ENCODE data around the gene MSI1. TPM values are rescaled to one million over a fixed set of nuclear protein-coding genes. Genes with fewer than 3 reads are reported as not detected.

MSI1 gene
- total and polyA plus RNA-seq, 5 donors from 2014 or later, result not detected

DNA sequence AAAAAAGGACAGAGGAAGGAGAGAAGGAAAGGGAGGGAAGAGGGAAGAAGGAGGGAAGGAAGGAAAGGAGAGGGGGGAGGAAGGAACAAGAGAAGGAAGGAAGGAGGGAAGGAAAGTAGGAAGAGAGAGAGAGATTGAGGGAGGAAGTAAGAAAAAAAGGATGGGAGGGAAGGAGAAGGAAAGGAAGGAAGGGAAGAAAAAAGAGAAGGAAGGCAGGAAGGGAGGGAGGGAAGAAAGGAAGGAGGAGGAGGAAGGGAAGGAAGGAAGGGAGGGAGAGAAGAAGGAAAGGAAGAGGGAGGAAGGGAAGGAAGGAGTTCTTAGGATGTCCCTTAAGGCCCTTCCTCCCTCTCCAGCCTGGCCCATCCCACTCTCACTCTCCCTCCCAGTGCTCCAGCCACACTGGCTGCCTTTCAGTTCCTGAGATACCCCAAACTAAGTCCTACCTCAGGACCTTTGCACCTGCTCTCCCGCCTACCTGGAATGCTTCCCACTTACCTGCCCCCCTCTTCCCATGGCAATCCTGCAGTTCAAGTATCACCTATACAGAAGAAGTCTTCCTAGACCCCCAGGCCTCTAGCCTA, 21.7 kb upstream of the MSI1 start:
- ATAC-seq (ENCODE audit: low read depth in 2 of 2) (no peak), DNase-seq (no peak)
- H3K4me1 ChIP-seq (ENCODE audit: control insufficient read depth, insufficient read depth, low read length, poor library complexity, severe bottlenecking), result peaks cover 4% of the 10 kb centered on the region
- no peak overlapping the region for H3K27ac ChIP-seq (ENCODE audit: insufficient read depth, low read length, poor library complexity, severe bottlenecking)
- no peaks in the 10 kb centered on the region for H3K36me3 ChIP-seq (ENCODE audit: control insufficient read depth, insufficient read depth, low read length)
- no peaks in the 10 kb centered on the region for H3K36me3 Mint-ChIP-seq
- H3K27me3 Mint-ChIP-seq, result peaks cover 30% of the 10 kb centered on the region
- peaks cover 3% of the 10 kb centered on the region for H3K27me3 ChIP-seq (ENCODE audit: control insufficient read depth, insufficient read depth, low read length)
- no peak overlapping the region for H3K4me3 Mint-ChIP-seq
- H3K4me3 ChIP-seq (ENCODE audit: low read depth, low read length), result no peak overlapping the region
- peaks cover 0 to 9% (median 2%) of the 10 kb centered on the region in 4 donors for H3K4me1 Mint-ChIP-seq
- H3K9me3 ChIP-seq (ENCODE audit: control insufficient read depth in 2 of 2, low read length in 2 of 2), result no peaks in the 10 kb centered on the region
- H3K9me3 Mint-ChIP-seq, result peaks cover 0 to 2% (median 0%) of the 10 kb centered on the region in 7 donors
- no peak overlapping the region for H3K27ac Mint-ChIP-seq

DNA sequence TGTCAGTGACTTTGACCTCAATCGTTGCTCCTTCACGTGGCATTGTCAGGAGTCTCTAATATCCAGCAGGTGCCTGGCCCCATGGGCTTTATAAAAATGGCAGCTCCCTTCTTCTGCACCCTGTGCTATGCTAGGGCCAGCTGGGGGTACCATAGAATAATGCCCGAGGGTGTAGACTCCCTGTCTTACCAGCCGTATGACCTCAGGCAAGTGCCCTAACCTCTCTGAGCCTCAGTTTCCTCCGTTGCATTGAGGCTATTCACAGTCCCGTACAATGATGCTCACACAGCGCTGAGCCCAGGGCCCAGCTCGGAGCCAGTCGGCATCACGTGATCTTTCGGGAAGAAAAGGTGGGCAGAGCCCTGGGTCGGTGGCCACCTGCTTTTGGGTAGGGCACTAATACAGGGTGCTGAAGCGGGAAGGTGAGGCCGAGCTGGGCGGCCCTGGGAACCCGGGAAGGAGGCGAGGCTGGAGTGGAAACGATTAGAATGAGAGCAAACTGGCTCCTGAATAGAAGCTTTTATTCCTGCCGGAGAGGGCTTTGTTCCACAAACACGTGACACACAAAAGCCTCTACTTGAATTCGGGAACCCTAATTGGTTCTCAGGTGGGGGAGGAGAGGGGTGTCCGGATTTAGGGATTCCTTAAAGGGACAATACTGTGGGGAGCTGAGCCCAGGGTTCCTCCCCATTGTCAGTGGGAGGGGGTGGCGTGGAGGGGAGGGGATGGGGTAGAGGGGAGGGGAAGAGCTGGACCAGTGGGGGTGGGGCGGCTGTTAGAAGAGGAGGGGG, 19.9 kb upstream of the MSI1 start:
- peaks cover 3% of the 10 kb centered on the region for H3K27me3 ChIP-seq (ENCODE audit: control insufficient read depth, insufficient read depth, low read length)
- no peak overlapping the region for H3K4me3 ChIP-seq (ENCODE audit: low read depth, low read length)
- DNase-seq (no peak), ATAC-seq (ENCODE audit: low read depth in 2 of 2) (no peak)
- H3K27ac ChIP-seq (ENCODE audit: insufficient read depth, low read length, poor library complexity, severe bottlenecking), result no peak overlapping the region
- Mint-ChIP-seq H3K36me3 (no peaks in the 10 kb centered on the region), H3K27me3 (peaks cover 33% of the 10 kb centered on the region), H3K4me1 (peaks cover 0 to 6% (median 2%) of the 10 kb centered on the region in 4 donors), H3K9me3 (peaks cover 0 to 2% (median 0%) of the 10 kb centered on the region in 7 donors), H3K4me3 (no peak overlapping the region), H3K27ac (no peak overlapping the region)
- H3K9me3 ChIP-seq (ENCODE audit: control insufficient read depth in 2 of 2, low read length in 2 of 2), result no peaks in the 10 kb centered on the region
- no peaks in the 10 kb centered on the region for H3K36me3 ChIP-seq (ENCODE audit: control insufficient read depth, insufficient read depth, low read length)
- H3K4me1 ChIP-seq (ENCODE audit: control insufficient read depth, insufficient read depth, low read length, poor library complexity, severe bottlenecking), result no peaks in the 10 kb centered on the region

DNA sequence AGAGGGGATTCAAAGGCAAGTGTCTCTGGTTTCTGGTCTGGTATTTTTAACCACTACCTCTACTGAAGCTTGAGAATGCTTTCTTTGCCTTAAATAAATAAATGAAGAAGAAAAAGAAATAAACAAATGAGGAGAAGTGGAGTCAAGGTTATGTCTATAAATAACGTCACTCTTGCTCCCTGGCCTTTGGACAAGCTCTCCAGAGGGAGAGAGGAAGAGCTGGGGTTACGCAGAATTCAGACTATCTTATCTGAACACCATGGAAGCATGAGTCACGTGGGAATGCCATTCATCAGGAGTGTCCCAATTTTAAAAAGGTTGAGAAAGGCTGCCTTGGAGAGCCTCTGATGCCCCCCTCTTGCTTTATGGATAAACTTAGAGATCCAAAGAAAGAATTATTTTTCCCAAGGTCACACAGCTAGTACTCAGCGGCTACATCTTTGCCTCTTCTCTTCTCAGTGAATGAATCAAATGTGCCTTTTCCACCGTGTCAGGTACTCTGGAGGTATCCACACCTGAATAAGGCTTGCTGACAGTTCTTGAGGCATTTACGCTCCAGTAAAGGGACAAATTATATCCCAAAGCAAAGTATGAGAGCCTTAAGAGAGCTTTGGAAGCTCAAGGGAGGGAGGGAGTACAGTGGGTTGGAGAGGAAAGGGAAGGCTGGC, 12.9 kb upstream of the MSI1 start:
- no peak overlapping the region for H3K27ac Mint-ChIP-seq
- no peaks in the 10 kb centered on the region for H3K4me1 Mint-ChIP-seq
- H3K4me3 Mint-ChIP-seq, result no peak overlapping the region
- H3K27ac ChIP-seq (ENCODE audit: insufficient read depth, low read length, poor library complexity, severe bottlenecking), result no peak overlapping the region
- no peaks in the 10 kb centered on the region for H3K36me3 Mint-ChIP-seq
- H3K4me3 ChIP-seq (ENCODE audit: low read depth, low read length), result no peak overlapping the region
- peaks cover 0 to 2% (median 0%) of the 10 kb centered on the region in 7 donors for H3K9me3 Mint-ChIP-seq
- no peak for DNase-seq
- peaks cover 53% of the 10 kb centered on the region for H3K27me3 Mint-ChIP-seq
- H3K36me3 ChIP-seq (ENCODE audit: control insufficient read depth, insufficient read depth, low read length), result no peaks in the 10 kb centered on the region
- no peaks in the 10 kb centered on the region for H3K9me3 ChIP-seq (ENCODE audit: control insufficient read depth in 2 of 2, low read length in 2 of 2)
- ATAC-seq (ENCODE audit: low read depth in 2 of 2), result no peak
- H3K27me3 ChIP-seq (ENCODE audit: control insufficient read depth, insufficient read depth, low read length), result peaks cover 14% of the 10 kb centered on the region
- no peaks in the 10 kb centered on the region for H3K4me1 ChIP-seq (ENCODE audit: control insufficient read depth, insufficient read depth, low read length, poor library complexity, severe bottlenecking)

DNA sequence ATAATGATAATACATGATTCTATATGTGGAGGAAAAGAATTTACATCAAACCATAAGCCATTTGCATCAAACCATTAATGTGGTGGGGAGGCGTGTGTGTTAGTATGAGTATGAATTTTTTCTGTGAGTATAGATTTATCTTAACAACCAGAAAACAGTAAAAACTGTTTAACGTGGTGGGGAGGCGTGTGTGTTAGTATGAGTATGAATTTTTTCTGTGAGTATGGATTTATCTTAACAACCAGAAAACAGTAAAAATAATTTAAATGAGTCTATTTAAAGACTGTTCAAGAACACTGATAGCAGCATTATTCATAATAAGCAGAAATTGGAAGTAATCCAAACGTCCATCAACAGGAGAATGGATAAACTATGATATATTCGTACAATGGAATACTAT, 9.1 kb upstream of the MSI1 start:
- H3K27ac Mint-ChIP-seq, result no peak overlapping the region
- no peaks in the 10 kb centered on the region for H3K4me1 Mint-ChIP-seq
- Histone ChIP-seq H3K4me3 (ENCODE audit: low read depth, low read length) (no peak overlapping the region), H3K4me1 (ENCODE audit: control insufficient read depth, insufficient read depth, low read length, poor library complexity, severe bottlenecking) (no peaks in the 10 kb centered on the region), H3K36me3 (ENCODE audit: control insufficient read depth, insufficient read depth, low read length) (no peaks in the 10 kb centered on the region), H3K9me3 (ENCODE audit: control insufficient read depth in 2 of 2, low read length in 2 of 2) (no peaks in the 10 kb centered on the region), H3K27me3 (ENCODE audit: control insufficient read depth, insufficient read depth, low read length) (peaks cover 18% of the 10 kb centered on the region), H3K27ac (ENCODE audit: insufficient read depth, low read length, poor library complexity, severe bottlenecking) (no peak overlapping the region)
- no peaks in the 10 kb centered on the region for H3K36me3 Mint-ChIP-seq
- H3K9me3 Mint-ChIP-seq, result peaks cover 0 to 2% (median 0%) of the 10 kb centered on the region in 7 donors
- H3K27me3 Mint-ChIP-seq, result peaks cover 71% of the 10 kb centered on the region
- no peak for DNase-seq
- no peak for ATAC-seq (ENCODE audit: low read depth in 2 of 2)
- no peak overlapping the region for H3K4me3 Mint-ChIP-seq

DNA sequence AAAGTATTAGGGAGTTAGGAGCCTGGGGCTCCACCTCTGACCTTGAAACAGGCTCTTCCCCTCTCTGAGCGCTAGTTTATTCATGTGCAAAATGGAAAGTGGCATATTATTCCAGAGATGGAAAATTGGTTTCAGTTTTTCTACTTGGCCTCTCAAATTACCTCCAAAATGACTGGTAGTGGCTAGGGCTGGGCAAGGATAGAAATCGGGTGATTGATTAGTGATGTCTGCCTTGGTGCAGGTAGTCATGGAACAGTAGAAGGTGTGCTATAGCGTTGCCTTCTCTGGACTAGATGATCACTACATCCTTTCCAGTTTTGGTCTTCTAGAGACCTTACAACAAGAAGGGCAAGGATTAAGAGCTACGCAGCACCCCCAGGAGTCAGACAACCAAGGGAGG, 8.6 kb upstream of the MSI1 start:
- Histone ChIP-seq H3K36me3 (ENCODE audit: control insufficient read depth, insufficient read depth, low read length) (no peaks in the 10 kb centered on the region), H3K27ac (ENCODE audit: insufficient read depth, low read length, poor library complexity, severe bottlenecking) (no peak overlapping the region), H3K27me3 (ENCODE audit: control insufficient read depth, insufficient read depth, low read length) (peaks cover 22% of the 10 kb centered on the region), H3K4me3 (ENCODE audit: low read depth, low read length) (no peak overlapping the region), H3K4me1 (ENCODE audit: control insufficient read depth, insufficient read depth, low read length, poor library complexity, severe bottlenecking) (no peaks in the 10 kb centered on the region), H3K9me3 (ENCODE audit: control insufficient read depth in 2 of 2, low read length in 2 of 2) (no peaks in the 10 kb centered on the region)
- Mint-ChIP-seq H3K9me3 (peaks cover 0 to 2% (median 0%) of the 10 kb centered on the region in 7 donors), H3K36me3 (no peaks in the 10 kb centered on the region), H3K27ac (no peak overlapping the region), H3K4me1 (no peaks in the 10 kb centered on the region), H3K4me3 (no peak overlapping the region), H3K27me3 (peaks cover 75% of the 10 kb centered on the region)
- ATAC-seq (ENCODE audit: low read depth in 2 of 2) (no peak), DNase-seq (no peak)

DNA sequence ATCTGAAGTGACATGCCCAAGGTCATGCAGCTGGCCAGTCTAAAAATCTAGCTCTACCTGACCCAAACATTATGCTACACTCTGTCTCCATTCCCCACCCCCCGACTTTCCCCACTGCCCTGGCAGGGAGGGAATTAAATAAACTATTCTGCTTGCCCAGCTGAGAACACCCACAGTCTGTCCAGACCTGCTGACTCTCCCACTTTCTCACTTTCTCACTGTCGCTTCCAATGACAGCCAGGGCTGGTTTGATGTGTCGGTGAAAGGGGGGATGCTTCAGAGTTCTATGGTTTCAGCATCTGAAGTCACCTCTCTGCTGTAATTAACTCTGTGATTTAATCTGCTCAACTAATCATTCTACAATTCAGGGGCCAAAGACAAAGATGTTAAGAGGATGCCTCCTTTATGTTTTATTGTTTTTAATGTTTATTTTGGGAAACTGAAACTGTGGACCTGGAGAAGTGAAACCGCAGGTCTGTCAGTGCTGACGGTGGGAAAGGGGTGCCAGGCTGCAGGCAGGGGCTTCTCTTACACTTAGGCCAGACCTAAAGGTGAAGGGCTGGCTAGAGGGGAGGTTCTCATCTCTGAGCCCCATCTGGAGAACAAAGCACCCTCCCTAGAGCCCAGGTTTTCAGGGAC, 8.1 kb upstream of the MSI1 start:
- H3K27me3 Mint-ChIP-seq, result peaks cover 79% of the 10 kb centered on the region
- peaks cover 19% of the 10 kb centered on the region for H3K27me3 ChIP-seq (ENCODE audit: control insufficient read depth, insufficient read depth, low read length)
- H3K9me3 ChIP-seq (ENCODE audit: control insufficient read depth in 2 of 2, low read length in 2 of 2), result no peaks in the 10 kb centered on the region
- DNase-seq (no peak), ATAC-seq (ENCODE audit: low read depth in 2 of 2) (no peak)
- H3K27ac Mint-ChIP-seq, result no peak overlapping the region
- H3K36me3 ChIP-seq (ENCODE audit: control insufficient read depth, insufficient read depth, low read length), result no peaks in the 10 kb centered on the region
- no peaks in the 10 kb centered on the region for H3K4me1 Mint-ChIP-seq
- H3K27ac ChIP-seq (ENCODE audit: insufficient read depth, low read length, poor library complexity, severe bottlenecking), result no peak overlapping the region
- H3K4me3 Mint-ChIP-seq, result no peak overlapping the region
- H3K4me1 ChIP-seq (ENCODE audit: control insufficient read depth, insufficient read depth, low read length, poor library complexity, severe bottlenecking), result no peaks in the 10 kb centered on the region
- no peaks in the 10 kb centered on the region for H3K36me3 Mint-ChIP-seq
- H3K4me3 ChIP-seq (ENCODE audit: low read depth, low read length), result no peak overlapping the region
- H3K9me3 Mint-ChIP-seq, result peaks cover 0 to 2% (median 0%) of the 10 kb centered on the region in 7 donors

DNA sequence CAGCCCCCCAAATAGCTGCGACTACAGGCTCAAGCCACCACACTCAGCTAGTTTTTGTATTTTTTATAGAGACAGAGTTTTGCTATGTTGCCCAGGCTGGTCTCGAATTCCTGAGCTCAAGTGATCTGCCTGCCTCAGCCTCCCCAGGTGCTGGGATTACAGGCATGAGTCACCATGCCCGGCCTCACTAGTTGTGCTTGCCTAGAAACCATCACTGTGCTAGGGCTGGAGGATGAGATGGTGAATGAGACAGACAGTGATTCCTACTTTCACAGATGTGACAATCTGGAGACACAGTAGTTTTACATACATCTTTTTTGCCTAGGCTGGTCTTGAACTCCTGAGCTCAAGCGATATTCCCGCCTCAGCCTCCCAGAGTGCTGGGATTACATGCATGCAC, 7.5 kb upstream of the MSI1 start:
- DNase-seq (no peak), ATAC-seq (ENCODE audit: low read depth in 2 of 2) (no peak)
- Mint-ChIP-seq H3K27me3 (peaks cover 79% of the 10 kb centered on the region), H3K36me3 (no peaks in the 10 kb centered on the region), H3K9me3 (peaks cover 0 to 2% (median 0%) of the 10 kb centered on the region in 7 donors), H3K4me3 (no peak overlapping the region), H3K27ac (no peak overlapping the region), H3K4me1 (no peaks in the 10 kb centered on the region)
- Histone ChIP-seq H3K4me1 (ENCODE audit: control insufficient read depth, insufficient read depth, low read length, poor library complexity, severe bottlenecking) (no peaks in the 10 kb centered on the region), H3K9me3 (ENCODE audit: control insufficient read depth in 2 of 2, low read length in 2 of 2) (no peaks in the 10 kb centered on the region), H3K36me3 (ENCODE audit: control insufficient read depth, insufficient read depth, low read length) (no peaks in the 10 kb centered on the region), H3K27ac (ENCODE audit: insufficient read depth, low read length, poor library complexity, severe bottlenecking) (no peak overlapping the region), H3K27me3 (ENCODE audit: control insufficient read depth, insufficient read depth, low read length) (peaks cover 22% of the 10 kb centered on the region), H3K4me3 (ENCODE audit: low read depth, low read length) (no peak overlapping the region)
